Activated CD8-positive, alpha-beta memory T cell treated with anti-CD3 and anti-CD28 coated beads, Interleukin-2, amount 50 U/mL, for 24 hours (primary cell): ENCODE results near the gene GALNT4.

Experiments used
- DNase-seq: peaks from one replicate; pipeline ENCODE4 v3.0.0-alpha.2; 2020; ENCODE audit errors: extremely low read depth

The GALNT4 gene

DNA sequence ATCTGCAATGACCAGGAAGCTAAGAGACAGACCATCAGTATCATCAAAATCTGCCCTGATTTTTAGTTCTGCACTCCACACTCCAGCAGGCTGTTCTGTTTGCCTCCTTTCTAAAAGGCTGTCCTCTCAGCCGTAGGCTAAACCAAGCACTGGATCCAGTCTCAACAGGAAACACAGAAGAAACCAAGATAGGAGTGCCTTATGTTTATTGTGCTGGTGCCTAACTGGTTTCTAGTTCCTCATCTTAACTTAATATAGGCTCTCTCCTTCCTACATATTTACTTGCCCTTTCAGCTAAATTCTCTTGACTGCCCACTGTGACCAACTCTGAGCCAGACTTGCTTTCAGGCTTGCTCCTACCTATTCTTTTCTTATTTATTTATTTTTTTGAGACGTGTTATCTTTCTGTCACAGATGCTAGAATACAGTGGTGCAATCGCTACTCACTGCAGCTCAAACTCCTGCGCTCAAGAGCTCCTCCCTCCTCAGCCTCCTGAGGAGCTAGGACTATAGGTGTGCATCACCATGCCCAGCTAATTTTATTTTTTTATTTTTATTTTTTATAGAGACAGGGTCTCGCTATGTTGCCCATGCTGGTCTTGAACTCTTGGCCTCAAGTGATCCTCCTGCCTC, 30.8 kb downstream of the GALNT4 start:
- no peak for DNase-seq

- no peak for DNase-seq
Measured at GRCh38 chr12:89492883-89493282, 31.7 kb downstream of the GALNT4 start.

GRCh38 chr12:89490922-89491321, 33.7 kb downstream of the GALNT4 start:
- DNase-seq, result no peak

- DNase-seq, result no peak
Measured at GRCh38 chr12:89486264-89486663, 38.3 kb downstream of the GALNT4 start.

GRCh38 chr12:89484470-89484869, 40.1 kb downstream of the GALNT4 start:
- no peak for DNase-seq

GRCh38 chr12:89481213-89481914, 43.2 kb downstream of the GALNT4 start:
- no peak for DNase-seq

DNA sequence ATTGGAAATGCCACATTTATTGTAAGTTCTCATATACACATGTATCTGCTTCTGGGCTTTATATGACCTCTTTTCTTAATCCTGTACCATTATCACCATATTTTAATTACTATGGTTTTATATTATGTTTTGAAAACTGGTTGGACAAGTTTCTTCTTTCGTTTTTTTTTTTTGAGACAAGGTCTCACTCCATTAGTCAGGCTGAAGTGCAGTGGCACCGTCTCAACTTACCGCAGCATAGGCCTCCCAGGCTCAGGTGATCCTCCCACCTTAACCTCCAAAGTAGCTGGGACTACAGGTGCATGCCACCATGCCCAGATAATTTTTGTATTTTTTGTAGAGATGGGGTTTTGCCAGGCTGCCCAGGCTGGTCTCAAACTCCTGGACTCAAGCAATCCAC, 44.6 kb downstream of the GALNT4 start:
- no peak for DNase-seq

DNA sequence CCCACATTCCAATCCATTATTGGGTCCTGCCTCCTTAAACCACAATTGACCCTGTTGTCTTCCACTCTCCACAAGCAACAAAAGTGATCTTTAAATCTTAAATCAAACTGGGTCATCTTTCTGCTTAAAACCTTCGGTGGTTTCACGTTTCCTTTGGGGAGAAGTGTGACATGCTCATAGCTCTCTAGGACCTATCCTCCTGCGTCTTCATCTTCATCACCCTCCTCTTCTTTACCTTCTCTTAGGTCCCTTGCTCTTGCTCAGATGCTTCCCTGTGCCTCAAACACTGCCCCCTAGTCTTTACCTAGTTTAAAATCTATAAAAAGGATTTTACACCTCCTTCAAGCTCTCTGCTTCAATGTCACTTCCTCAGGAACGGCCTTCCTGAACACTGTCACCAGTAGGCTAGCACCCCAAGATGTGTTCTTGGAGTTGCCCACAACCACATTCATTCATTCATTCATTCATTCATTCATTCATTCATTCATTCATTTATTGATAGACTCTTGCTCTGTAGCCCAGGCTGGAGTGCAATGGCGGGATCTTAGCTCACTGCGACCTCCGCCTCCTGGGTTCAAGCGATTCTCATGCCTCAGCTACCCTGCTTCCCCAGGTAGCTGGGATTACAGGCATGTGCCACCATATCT, 46.8 kb downstream of the GALNT4 start:
- no peak for DNase-seq

GRCh38 chr12:89476904-89477595, 47.5 kb downstream of the GALNT4 start:
- DNase-seq, result no peak

DNA sequence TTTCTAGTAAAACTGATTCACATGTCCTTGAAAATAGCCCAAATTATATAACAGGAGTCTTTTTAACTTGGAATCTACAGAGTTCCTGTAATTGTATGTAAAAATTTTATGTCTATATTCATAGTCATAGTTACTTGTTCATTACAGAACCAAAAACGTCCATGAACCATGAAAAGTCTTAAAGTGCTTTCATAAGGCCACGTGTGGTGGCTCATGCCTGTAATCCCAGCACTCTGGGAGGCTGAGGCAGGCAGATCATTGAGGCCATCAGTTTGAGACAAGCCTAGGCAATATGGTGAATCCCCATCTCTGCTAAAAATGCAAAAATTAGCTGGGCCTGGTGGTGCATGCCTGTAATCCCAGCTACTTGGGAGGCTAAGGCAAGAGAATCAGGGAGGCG, 48.4 kb downstream of the GALNT4 start:
- no peak for DNase-seq

GRCh38 chr12:89475203-89475990, 49.2 kb downstream of the GALNT4 start:
- no peak for DNase-seq

- DNase-seq, result no peak
Measured at GRCh38 chr12:89474615-89475014, 50.0 kb downstream of the GALNT4 start.
